Right lobe of liver (tissue), 6 donors: ENCODE results near the gene KIF2A. TPM values are rescaled to one million over a fixed set of nuclear protein-coding genes. Genes with fewer than 3 reads are reported as not detected.

Experiments
- ATAC-seq, 4 donors: fragments of 200-7000 bp; cut with Tn5 transposase; one replicate each; pipeline ENCODE4 v1.9.1; 2020; ENCODE audit warnings: mild to moderate bottlenecking in 4 of 4, moderate library complexity in 4 of 4
- DNase-seq, 3 donors: peaks; one replicate each; pipeline ENCODE4 v3.0.0-alpha.2; 2020
- H3K27ac ChIP-seq, 3 donors: fragments of 200-600 bp; one replicate each; pipeline ENCODE4 v1.8.0; 2022
- H3K27me3 ChIP-seq, 2 donors: fragments of 200-600 bp; one replicate each; pipeline ENCODE4 v1.8.0; 2022
- H3K36me3 ChIP-seq, 4 donors: fragments of 200-600 bp; sonication (generic) in 1 of 4; one replicate each; pipeline versions ENCODE4 v1.5.1 to v1.8.0; 2017 to 2022; ENCODE audit warnings: control low read depth in 1 of 4
- H3K4me1 ChIP-seq, 4 donors: fragments of 200-600 bp; sonication (generic) in 1 of 4; one replicate each; pipeline versions ENCODE4 v1.5.1 to v1.8.0; 2017 to 2022; ENCODE audit warnings: control low read depth in 1 of 4
- H3K4me3 ChIP-seq, 3 donors: fragments of 200-600 bp; one replicate each; pipeline ENCODE4 v1.8.0; 2022
- H3K9me3 ChIP-seq, 4 donors: fragments of 200-600 bp; sonication (generic) in 1 of 4; one replicate each; pipeline versions ENCODE4 v1.5.1 to v1.8.0; 2017 to 2022; ENCODE audit warnings: control low read depth in 1 of 4
- POLR2A ChIP-seq: fragments of 450-650 bp; IDR thresholded peaks from one replicate; pipeline ENCODE4 v1.6.1; 2017; ENCODE audit warnings: antibody characterized with exemption, mild to moderate bottlenecking
- WGBS: methylation state at CpG from one replicate; pipeline ENCODE4 v1.1.6; 2018; ENCODE audit warnings: low coverage, low lambda C conversion rate; ENCODE audit not compliant: insufficient coverage; ENCODE audit errors: missing lambda C conversion rate; 5-methylcytosine and 5-hydroxymethylcytosine counted together
- intact Hi-C, 2 donors: fragments of 100-400 bp; cut with DNase I; formaldehyde crosslinking; loops; one replicate each; pipeline versions ENCODE4 v1.11.2 to v1.14.1; 2022
- total RNA-seq, 6 experiments: library from RNA; depleted of rRNA in 2 of 6; stranded (reverse); fragments of >200 nt in 2 of 6; fragmentation: NEBNext Ultra II Directional in 3 of 6; extraction: Animal tissue kit (Norgen Biotek cat#: 25700) in 3 of 6; gene quantifications; one replicate each; pipeline versions ENCODE4 v1.1.0 to v1.2.4, GENCODE V29; 2016 to 2023
- TF ChIP-seq, protein P1 (sequence below), 4 donors: fragments of 200-600 bp in 3 of 4; fragments of 450-650 bp in 1 of 4; IDR thresholded peaks; one replicate each; pipeline versions ENCODE4 v1.5.1 to v1.8.0; 2016 to 2022; ENCODE audit warnings: antibody characterized with exemption in 4 of 4, mild to moderate bottlenecking in 2 of 4
- donor health status: DM: no; HTN: yes; CAD: no.
- donor health status: DM: no; HTN: no; CAD: no.
- donor health status: DM: no; HTN: no; CAD: no.
- donor health status: DM: no; HTN: yes; CAD: no.
- donor health status: DM: no; HTN: yes; CAD: no.

Gene KIF2A
- total RNA-seq, 6 experiments from 2014 or later: 4.9 to 10.2 (median 6.7) TPM

DNA sequence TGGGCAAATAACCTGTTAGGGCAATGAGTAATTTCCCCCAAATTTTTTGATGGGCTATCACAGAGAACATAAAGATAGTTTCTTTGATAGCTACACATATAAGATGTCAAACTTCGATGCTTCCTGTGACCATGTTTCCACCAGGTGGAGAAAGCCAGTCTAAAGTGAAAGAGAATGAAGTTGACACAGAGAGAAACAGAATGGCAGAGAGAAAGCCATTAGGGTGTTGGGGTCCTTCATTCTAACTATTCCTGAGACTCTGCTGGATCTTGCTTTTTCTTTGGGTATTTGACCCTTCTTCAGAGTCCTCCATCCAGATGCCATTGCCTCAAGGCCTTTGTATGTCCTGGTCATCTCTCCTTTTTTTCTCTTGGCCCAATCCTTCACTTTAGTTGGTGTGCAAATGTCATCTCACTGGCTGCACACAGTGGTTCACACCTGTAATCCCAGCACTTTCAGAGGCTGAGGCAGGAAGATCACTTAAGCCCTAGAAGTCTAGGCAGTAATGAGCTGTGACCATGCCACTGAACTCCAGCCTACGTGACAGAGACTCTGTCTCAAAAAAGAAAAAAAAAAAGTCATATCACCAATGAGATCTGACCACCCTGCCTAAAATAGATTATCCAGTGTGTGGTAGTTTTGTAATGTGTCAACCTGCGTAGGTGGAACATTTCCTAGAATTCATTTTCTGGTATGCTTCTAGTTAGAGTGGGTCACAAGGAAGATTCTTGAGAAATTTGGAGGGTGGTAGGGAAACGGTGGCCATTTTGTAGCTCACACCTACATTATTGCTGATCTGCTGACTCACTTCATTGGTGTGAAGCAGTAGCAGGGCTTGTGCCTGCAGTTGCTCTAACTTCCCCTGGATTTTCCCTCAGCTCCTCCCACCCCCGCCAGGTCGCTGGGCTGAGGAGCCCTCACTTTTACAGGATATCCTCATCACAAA, 20.8 kb upstream of the KIF2A start:
- no peak for DNase-seq
- 73% methylated on average over 6 of the region's 6 CpGs for WGBS
- no peaks in the 10 kb centered on the region for H3K36me3 ChIP-seq
- no peak for TF ChIP-seq POLR2A
- TF ChIP-seq, protein P1, sequence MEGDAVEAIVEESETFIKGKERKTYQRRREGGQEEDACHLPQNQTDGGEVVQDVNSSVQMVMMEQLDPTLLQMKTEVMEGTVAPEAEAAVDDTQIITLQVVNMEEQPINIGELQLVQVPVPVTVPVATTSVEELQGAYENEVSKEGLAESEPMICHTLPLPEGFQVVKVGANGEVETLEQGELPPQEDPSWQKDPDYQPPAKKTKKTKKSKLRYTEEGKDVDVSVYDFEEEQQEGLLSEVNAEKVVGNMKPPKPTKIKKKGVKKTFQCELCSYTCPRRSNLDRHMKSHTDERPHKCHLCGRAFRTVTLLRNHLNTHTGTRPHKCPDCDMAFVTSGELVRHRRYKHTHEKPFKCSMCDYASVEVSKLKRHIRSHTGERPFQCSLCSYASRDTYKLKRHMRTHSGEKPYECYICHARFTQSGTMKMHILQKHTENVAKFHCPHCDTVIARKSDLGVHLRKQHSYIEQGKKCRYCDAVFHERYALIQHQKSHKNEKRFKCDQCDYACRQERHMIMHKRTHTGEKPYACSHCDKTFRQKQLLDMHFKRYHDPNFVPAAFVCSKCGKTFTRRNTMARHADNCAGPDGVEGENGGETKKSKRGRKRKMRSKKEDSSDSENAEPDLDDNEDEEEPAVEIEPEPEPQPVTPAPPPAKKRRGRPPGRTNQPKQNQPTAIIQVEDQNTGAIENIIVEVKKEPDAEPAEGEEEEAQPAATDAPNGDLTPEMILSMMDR (IDR thresholded peaks at IDR 0.05): no peak
- H3K27ac ChIP-seq: no peak overlapping the region
- no peaks in the 10 kb centered on the region for H3K27me3 ChIP-seq
- H3K4me3 ChIP-seq: no peak overlapping the region
- no peaks in the 10 kb centered on the region for H3K9me3 ChIP-seq
- ATAC-seq: no peak
- intact Hi-C loops: no loop called here
- H3K4me1 ChIP-seq: no peaks in the 10 kb centered on the region

DNA sequence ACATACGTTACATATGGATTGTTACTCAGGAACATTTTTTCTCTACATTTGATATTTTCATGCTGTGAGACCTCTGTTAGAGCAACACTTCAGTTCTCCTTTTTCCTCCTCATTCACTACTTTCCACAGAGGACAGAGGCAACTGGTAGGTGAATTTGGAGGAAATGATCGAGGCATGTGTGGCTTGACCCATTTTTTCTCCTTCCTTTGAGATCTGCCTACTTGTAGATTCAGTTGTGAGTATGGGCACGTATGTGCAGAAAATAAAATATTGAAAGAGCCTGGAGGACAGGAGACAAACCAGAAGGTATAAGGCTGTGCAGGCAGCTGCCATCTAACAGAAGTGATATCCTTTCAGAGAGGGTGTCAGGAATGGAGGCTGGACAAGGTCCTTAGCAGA, 19.2 kb upstream of the KIF2A start:
- no peaks in the 10 kb centered on the region for H3K4me1 ChIP-seq
- H3K27ac ChIP-seq: no peak overlapping the region
- TF ChIP-seq POLR2A: no peak
- TF ChIP-seq, protein P1 (IDR thresholded peaks at IDR 0.05): no peak
- H3K9me3 ChIP-seq: no peaks in the 10 kb centered on the region
- no peaks in the 10 kb centered on the region for H3K27me3 ChIP-seq
- ATAC-seq (no peak), DNase-seq (no peak)
- WGBS: 55% methylated on average over 3 of the region's 3 CpGs
- no peak overlapping the region for H3K4me3 ChIP-seq
- no peaks in the 10 kb centered on the region for H3K36me3 ChIP-seq
- intact Hi-C loops: no loop called here

DNA sequence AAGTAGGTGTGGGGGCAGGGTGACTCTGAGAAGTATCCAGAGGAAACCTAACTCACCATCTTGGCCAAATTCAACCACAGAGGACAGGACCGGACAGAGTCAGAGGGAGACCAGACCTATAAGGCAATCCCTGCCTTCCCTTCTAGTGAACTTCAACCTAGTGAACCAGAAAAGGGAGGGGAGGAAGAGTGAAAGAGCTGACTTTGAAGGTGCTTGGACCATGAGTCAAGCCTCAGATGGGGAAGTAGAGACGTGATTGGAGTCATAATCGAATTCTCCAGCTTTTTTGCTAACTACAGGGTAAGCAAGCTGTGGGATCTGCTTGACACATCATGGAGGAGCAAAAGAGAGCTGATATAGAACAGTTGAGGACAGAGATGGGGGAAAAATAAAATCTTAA, 18.8 kb upstream of the KIF2A start:
- no peak for DNase-seq
- H3K27ac ChIP-seq: no peak overlapping the region
- no peaks in the 10 kb centered on the region for H3K27me3 ChIP-seq
- no peaks in the 10 kb centered on the region for H3K9me3 ChIP-seq
- 54% methylated on average over 3 of the region's 3 CpGs for WGBS
- no peak overlapping the region for H3K4me3 ChIP-seq
- H3K4me1 ChIP-seq: no peaks in the 10 kb centered on the region
- no peak for ATAC-seq
- TF ChIP-seq POLR2A: no peak
- TF ChIP-seq, protein P1 (IDR thresholded peaks at IDR 0.05): no peak
- intact Hi-C loops: no loop called here
- H3K36me3 ChIP-seq: no peaks in the 10 kb centered on the region

DNA sequence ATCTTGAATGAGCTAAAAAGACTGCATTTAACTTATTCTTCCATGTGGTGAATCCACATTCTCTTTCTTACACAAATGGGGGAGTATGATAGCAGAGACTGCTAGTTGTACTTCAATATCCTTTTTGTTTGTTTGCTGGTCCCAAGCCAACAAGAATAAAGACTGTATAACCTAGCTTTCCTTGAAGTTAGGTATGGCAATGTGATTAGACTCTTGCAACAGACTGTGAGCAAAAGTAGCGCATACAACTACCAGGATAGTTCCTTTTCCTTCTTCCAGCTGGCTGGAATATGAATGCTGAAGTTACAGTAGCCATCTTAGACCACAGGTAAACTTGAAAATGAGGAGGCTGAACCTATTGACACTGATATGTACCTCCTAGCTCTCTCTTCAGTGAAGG, 17.9 kb upstream of the KIF2A start:
- H3K36me3 ChIP-seq: no peaks in the 10 kb centered on the region
- no peak overlapping the region for H3K4me3 ChIP-seq
- no peak overlapping the region for H3K27ac ChIP-seq
- TF ChIP-seq, protein P1 (IDR thresholded peaks at IDR 0.05): no peak
- no peak for TF ChIP-seq POLR2A
- no peak for ATAC-seq
- no peaks in the 10 kb centered on the region for H3K4me1 ChIP-seq
- WGBS: 100% methylated on average over 1 of the region's 1 CpG
- H3K9me3 ChIP-seq: no peaks in the 10 kb centered on the region
- H3K27me3 ChIP-seq: no peaks in the 10 kb centered on the region
- no peak for DNase-seq
- intact Hi-C loops: no loop called here
